ENCODE data around the gene CLEC2L.

CLEC2L gene

DNA sequence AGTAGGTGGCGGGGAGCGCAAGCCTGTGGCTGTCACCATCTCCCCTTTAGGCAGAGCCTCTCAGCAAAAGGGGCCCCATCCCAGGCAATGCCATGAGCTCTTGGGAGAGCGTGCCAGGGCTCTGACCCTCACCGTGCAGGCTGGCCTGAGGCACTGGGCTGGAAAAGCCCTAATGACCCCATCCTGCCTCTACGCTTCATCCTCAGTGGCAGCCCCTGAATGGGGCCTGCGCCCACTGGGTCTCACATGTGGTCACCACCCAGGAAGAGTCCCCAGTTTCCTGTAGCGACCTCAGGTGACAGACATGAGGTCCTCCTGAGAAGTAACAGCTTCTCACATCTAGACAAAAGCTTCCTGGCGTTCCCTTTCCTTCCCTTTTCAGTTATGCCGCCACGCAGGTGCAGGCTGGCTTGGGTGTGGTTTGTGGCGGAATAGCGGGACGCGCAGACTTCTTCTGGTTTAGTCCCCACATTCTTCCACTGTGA is 59.2 kb downstream of the CLEC2L start:
- Histone ChIP-seq H3K23ac (ENCODE audit: low read length in 2 of 2) (no peak overlapping the region), H3K27ac (ENCODE audit: low read length, poor library complexity, severe bottlenecking) (no peak overlapping the region), H3K79me1 (replicated peaks; ENCODE audit: low read length, poor library complexity, severe bottlenecking) (peaks cover 54% of the 10 kb centered on the region), H2BK120ac (ENCODE audit: low read depth, low read length) (no peak overlapping the region), H3K4me1 (ENCODE audit: control insufficient read depth, insufficient read depth, low read depth, low read length) (peaks cover 1% of the 10 kb centered on the region), H3K18ac (ENCODE audit: low read depth in 1 of 2, low read length in 2 of 2) (no peak overlapping the region), H3K4me2 (ENCODE audit: low read length, poor library complexity, severe bottlenecking) (no peak overlapping the region), H3K4me3 (ENCODE audit: insufficient read depth in 1 of 2, low read depth in 1 of 2, low read length in 2 of 2) (peak overlapping the region in 1 of 2 experiments; percentile 1), H4K91ac (ENCODE audit: low read length) (no peak overlapping the region), H2AK5ac (ENCODE audit: low read length, severe bottlenecking) (no peak overlapping the region), H3K14ac (ENCODE audit: low read length in 2 of 2) (no peak overlapping the region), H2BK12ac (ENCODE audit: low read length in 2 of 2) (no peak overlapping the region), H3K9ac (ENCODE audit: low read length) (no peak overlapping the region), H2BK5ac (ENCODE audit: low read depth, low read length, poor library complexity, severe bottlenecking) (no peak overlapping the region), H4K8ac (ENCODE audit: low read length) (no peak overlapping the region), H3K36me3 (ENCODE audit: control insufficient read depth in 1 of 2, insufficient read depth in 2 of 2, low read depth in 1 of 2, low read length in 2 of 2) (peaks cover 81 to 92% of the 10 kb centered on the region in 2 experiments), H3K9me3 (ENCODE audit: control insufficient read depth, low read length) (no peaks in the 10 kb centered on the region), H3K4ac (ENCODE audit: low read depth in 1 of 2, low read length in 2 of 2) (no peak overlapping the region), H2BK15ac (ENCODE audit: low read depth, poor library complexity, severe bottlenecking) (no peak overlapping the region), H2AFZ (ENCODE audit: low read depth, low read length) (no peak overlapping the region), H3K27me3 (ENCODE audit: control insufficient read depth in 1 of 2, insufficient read depth in 1 of 2, low read length in 2 of 2) (no peaks in the 10 kb centered on the region)
- no peak for DNase-seq
- 98% methylated on average over 14 of the region's 14 CpGs for WGBS

DNA sequence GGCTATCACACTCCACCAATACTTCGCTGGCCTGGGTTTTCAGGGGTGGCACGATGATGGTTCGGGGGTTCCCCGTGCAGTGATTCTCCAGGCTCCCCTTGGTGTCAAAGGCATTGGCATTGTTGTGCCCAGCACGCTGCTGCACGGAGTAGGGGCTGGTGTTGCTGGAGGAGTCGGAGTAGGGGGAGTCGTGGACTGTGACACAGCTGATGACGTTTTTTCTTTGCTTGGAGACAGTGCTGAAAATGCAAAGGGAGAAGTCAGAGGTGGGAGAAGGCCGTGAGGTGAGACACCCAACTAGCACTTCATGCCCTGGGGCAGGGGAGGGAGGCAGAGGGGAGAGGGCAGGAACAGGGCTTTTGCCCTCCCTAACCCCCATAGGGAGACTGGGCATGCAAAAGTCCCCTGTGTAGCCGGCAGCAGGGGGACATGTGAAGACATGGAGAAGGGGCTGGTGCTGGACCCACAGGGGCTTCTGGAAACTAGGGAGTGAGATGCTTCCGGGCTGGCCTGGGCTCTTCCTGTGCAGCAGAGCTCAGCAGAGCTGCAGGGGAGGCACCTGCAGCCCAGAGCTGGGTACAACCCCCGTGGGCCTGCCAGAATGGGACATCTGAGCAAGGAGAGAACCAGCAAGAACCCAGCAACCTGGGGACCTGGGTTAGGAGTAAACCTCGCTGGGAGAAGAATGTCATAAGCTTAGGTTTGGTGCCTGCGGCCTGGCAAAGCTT is 60.5 kb downstream of the CLEC2L start:
- Histone ChIP-seq H3K27ac (ENCODE audit: low read length, poor library complexity, severe bottlenecking) (no peak overlapping the region), H3K36me3 (ENCODE audit: control insufficient read depth in 1 of 2, insufficient read depth in 2 of 2, low read depth in 1 of 2, low read length in 2 of 2) (peaks cover 84 to 86% of the 10 kb centered on the region in 2 experiments), H4K91ac (ENCODE audit: low read length) (no peak overlapping the region), H3K79me1 (replicated peaks; ENCODE audit: low read length, poor library complexity, severe bottlenecking) (peaks cover 56% of the 10 kb centered on the region), H2AFZ (ENCODE audit: low read depth, low read length) (no peak overlapping the region), H2BK15ac (ENCODE audit: low read depth, poor library complexity, severe bottlenecking) (no peak overlapping the region), H3K9ac (ENCODE audit: low read length) (no peak overlapping the region), H2AK5ac (ENCODE audit: low read length, severe bottlenecking) (no peak overlapping the region), H2BK120ac (ENCODE audit: low read depth, low read length) (no peak overlapping the region), H2BK12ac (ENCODE audit: low read length in 2 of 2) (no peak overlapping the region), H3K4me1 (ENCODE audit: control insufficient read depth, insufficient read depth, low read depth, low read length) (peaks cover 4% of the 10 kb centered on the region), H3K23ac (ENCODE audit: low read length in 2 of 2) (peak overlapping the region in 1 of 2 experiments; percentile 54), H3K27me3 (ENCODE audit: control insufficient read depth in 1 of 2, insufficient read depth in 1 of 2, low read length in 2 of 2) (no peaks in the 10 kb centered on the region), H2BK5ac (ENCODE audit: low read depth, low read length, poor library complexity, severe bottlenecking) (no peak overlapping the region), H3K4ac (ENCODE audit: low read depth in 1 of 2, low read length in 2 of 2) (no peak overlapping the region), H3K4me3 (ENCODE audit: insufficient read depth in 1 of 2, low read depth in 1 of 2, low read length in 2 of 2) (no peak overlapping the region), H3K9me3 (ENCODE audit: control insufficient read depth, low read length) (no peaks in the 10 kb centered on the region), H4K8ac (ENCODE audit: low read length) (no peak overlapping the region), H3K18ac (ENCODE audit: low read depth in 1 of 2, low read length in 2 of 2) (no peak overlapping the region), H3K4me2 (ENCODE audit: low read length, poor library complexity, severe bottlenecking) (no peak overlapping the region), H3K14ac (ENCODE audit: low read length in 2 of 2) (no peak overlapping the region)
- 97% methylated on average over 15 of the region's 15 CpGs for WGBS
- DNase-seq: no peak

DNA sequence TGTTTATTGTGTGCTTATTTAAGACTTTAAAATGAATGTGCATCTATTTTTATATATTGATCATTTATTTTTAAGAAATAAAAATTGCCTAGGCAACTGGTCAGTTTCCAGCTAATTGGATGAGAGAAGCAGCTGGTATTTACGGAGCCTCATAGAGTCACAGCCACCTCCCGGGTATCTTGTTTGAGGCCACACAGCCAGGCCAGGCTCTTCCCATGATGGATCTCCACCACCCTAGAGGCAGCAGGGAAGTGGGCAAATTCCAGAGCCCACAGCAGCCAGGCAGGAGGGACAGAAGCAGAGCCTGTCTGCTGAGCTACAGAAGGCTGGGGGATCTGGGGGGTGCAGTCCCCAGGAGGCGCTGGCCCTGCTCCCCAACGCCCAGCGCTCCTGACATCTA is 61.6 kb downstream of the CLEC2L start:
- H3K27ac ChIP-seq (ENCODE audit: low read length, poor library complexity, severe bottlenecking): no peak overlapping the region
- H2AFZ ChIP-seq (ENCODE audit: low read depth, low read length): no peak overlapping the region
- no peak overlapping the region for H2BK12ac ChIP-seq (ENCODE audit: low read length in 2 of 2)
- H2AK5ac ChIP-seq (ENCODE audit: low read length, severe bottlenecking): no peak overlapping the region
- H3K9ac ChIP-seq (ENCODE audit: low read length): no peak overlapping the region
- no peak overlapping the region for H3K4me3 ChIP-seq (ENCODE audit: insufficient read depth in 1 of 2, low read depth in 1 of 2, low read length in 2 of 2)
- no peak overlapping the region for H3K14ac ChIP-seq (ENCODE audit: low read length in 2 of 2)
- WGBS: 77% methylated on average over 5 of the region's 5 CpGs
- no peaks in the 10 kb centered on the region for H3K9me3 ChIP-seq (ENCODE audit: control insufficient read depth, low read length)
- no peak overlapping the region for H4K8ac ChIP-seq (ENCODE audit: low read length)
- H3K79me1 ChIP-seq (replicated peaks; ENCODE audit: low read length, poor library complexity, severe bottlenecking): peaks cover 49% of the 10 kb centered on the region
- no peak overlapping the region for H3K4me2 ChIP-seq (ENCODE audit: low read length, poor library complexity, severe bottlenecking)
- no peak overlapping the region for H4K91ac ChIP-seq (ENCODE audit: low read length)
- peaks cover 4% of the 10 kb centered on the region for H3K4me1 ChIP-seq (ENCODE audit: control insufficient read depth, insufficient read depth, low read depth, low read length)
- no peak overlapping the region for H3K18ac ChIP-seq (ENCODE audit: low read depth in 1 of 2, low read length in 2 of 2)
- DNase-seq: no peak
- no peak overlapping the region for H2BK15ac ChIP-seq (ENCODE audit: low read depth, poor library complexity, severe bottlenecking)
- no peak overlapping the region for H2BK5ac ChIP-seq (ENCODE audit: low read depth, low read length, poor library complexity, severe bottlenecking)
- no peak overlapping the region for H3K23ac ChIP-seq (ENCODE audit: low read length in 2 of 2)
- H3K4ac ChIP-seq (ENCODE audit: low read depth in 1 of 2, low read length in 2 of 2): no peak overlapping the region
- no peaks in the 10 kb centered on the region for H3K27me3 ChIP-seq (ENCODE audit: control insufficient read depth in 1 of 2, insufficient read depth in 1 of 2, low read length in 2 of 2)
- peaks cover 79 to 87% of the 10 kb centered on the region in 2 experiments for H3K36me3 ChIP-seq (ENCODE audit: control insufficient read depth in 1 of 2, insufficient read depth in 2 of 2, low read depth in 1 of 2, low read length in 2 of 2)
- no peak overlapping the region for H2BK120ac ChIP-seq (ENCODE audit: low read depth, low read length)

DNA sequence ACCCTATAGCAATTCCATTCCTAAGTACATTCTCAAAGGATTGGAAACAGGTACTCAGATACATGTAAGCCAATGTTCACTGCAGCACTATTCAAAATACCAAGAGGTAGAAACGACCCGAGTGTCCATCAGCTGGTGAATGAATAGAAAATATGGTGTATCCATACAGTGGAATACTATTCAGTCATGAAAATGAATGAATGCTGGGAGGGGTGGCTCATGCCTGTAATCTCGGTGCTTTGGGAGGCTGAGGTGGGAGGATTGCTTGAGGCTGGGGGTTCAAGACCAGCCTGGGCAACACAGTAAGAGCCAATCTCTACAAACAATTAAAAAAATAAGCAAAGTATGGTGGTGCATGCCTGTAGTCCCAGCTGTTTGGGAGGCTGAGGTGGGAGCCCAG is 62.8 kb downstream of the CLEC2L start:
- no peak overlapping the region for H2BK12ac ChIP-seq (ENCODE audit: low read length in 2 of 2)
- H3K4ac ChIP-seq (ENCODE audit: low read depth in 1 of 2, low read length in 2 of 2): no peak overlapping the region
- peaks cover 4% of the 10 kb centered on the region for H3K4me1 ChIP-seq (ENCODE audit: control insufficient read depth, insufficient read depth, low read depth, low read length)
- H4K8ac ChIP-seq (ENCODE audit: low read length): no peak overlapping the region
- no peak overlapping the region for H2AK5ac ChIP-seq (ENCODE audit: low read length, severe bottlenecking)
- H4K91ac ChIP-seq (ENCODE audit: low read length): no peak overlapping the region
- peaks cover 74 to 86% of the 10 kb centered on the region in 2 experiments for H3K36me3 ChIP-seq (ENCODE audit: control insufficient read depth in 1 of 2, insufficient read depth in 2 of 2, low read depth in 1 of 2, low read length in 2 of 2)
- no peak overlapping the region for H3K4me3 ChIP-seq (ENCODE audit: insufficient read depth in 1 of 2, low read depth in 1 of 2, low read length in 2 of 2)
- no peaks in the 10 kb centered on the region for H3K9me3 ChIP-seq (ENCODE audit: control insufficient read depth, low read length)
- no peak overlapping the region for H3K14ac ChIP-seq (ENCODE audit: low read length in 2 of 2)
- no peak for DNase-seq
- H3K9ac ChIP-seq (ENCODE audit: low read length): no peak overlapping the region
- H3K27ac ChIP-seq (ENCODE audit: low read length, poor library complexity, severe bottlenecking): no peak overlapping the region
- H3K27me3 ChIP-seq (ENCODE audit: control insufficient read depth in 1 of 2, insufficient read depth in 1 of 2, low read length in 2 of 2): no peaks in the 10 kb centered on the region
- no peak overlapping the region for H2BK5ac ChIP-seq (ENCODE audit: low read depth, low read length, poor library complexity, severe bottlenecking)
- no peak overlapping the region for H2BK15ac ChIP-seq (ENCODE audit: low read depth, poor library complexity, severe bottlenecking)
- H3K79me1 ChIP-seq (replicated peaks; ENCODE audit: low read length, poor library complexity, severe bottlenecking): peaks cover 37% of the 10 kb centered on the region
- H3K23ac ChIP-seq (ENCODE audit: low read length in 2 of 2): no peak overlapping the region
- H2BK120ac ChIP-seq (ENCODE audit: low read depth, low read length): no peak overlapping the region
- WGBS: 100% methylated on average over 2 of the region's 3 CpGs
- H3K18ac ChIP-seq (ENCODE audit: low read depth in 1 of 2, low read length in 2 of 2): no peak overlapping the region
- no peak overlapping the region for H3K4me2 ChIP-seq (ENCODE audit: low read length, poor library complexity, severe bottlenecking)
- H2AFZ ChIP-seq (ENCODE audit: low read depth, low read length): no peak overlapping the region
